Right lobe of liver (tissue), 4 donors: ENCODE results near the gene APMAP.

Source experiments
- POLR2A ChIP-seq: fragments of 450-650 bp; IDR thresholded peaks from one replicate; pipeline ENCODE4 v1.6.1; 2017; ENCODE audit warnings: antibody characterized with exemption, mild to moderate bottlenecking
- TF ChIP-seq, protein P1 (sequence below), 4 donors: fragments of 200-600 bp in 3 of 4; fragments of 450-650 bp in 1 of 4; IDR thresholded peaks; one replicate each; pipeline versions ENCODE4 v1.5.1 to v1.8.0; 2016 to 2022; ENCODE audit warnings: antibody characterized with exemption in 4 of 4, mild to moderate bottlenecking in 2 of 4
- donor health status: DM: no; HTN: no; CAD: no.
- donor health status: DM: no; HTN: no; CAD: no.
- donor health status: DM: no; HTN: yes; CAD: no.

DNA sequence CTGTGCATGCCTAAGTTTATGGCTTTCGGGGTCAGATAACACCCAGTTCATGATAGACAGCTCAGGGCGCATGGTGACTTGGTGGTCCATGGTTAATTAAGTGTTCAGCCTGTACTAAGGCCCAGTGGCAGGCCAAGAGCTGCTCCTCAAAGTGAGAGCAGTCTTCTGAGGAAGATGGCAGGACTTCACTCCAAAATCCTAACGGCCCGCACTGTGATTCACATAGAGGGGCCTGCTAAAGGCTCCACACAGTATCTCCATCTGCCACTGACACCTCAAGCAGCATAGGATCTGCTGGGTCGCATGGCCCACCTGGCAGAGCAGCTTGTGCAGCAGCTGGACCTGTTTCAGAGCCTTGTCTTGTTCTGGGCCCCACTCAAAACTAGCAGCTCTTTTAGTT is 54.1 kb downstream of the APMAP start:
- TF ChIP-seq, protein P1, sequence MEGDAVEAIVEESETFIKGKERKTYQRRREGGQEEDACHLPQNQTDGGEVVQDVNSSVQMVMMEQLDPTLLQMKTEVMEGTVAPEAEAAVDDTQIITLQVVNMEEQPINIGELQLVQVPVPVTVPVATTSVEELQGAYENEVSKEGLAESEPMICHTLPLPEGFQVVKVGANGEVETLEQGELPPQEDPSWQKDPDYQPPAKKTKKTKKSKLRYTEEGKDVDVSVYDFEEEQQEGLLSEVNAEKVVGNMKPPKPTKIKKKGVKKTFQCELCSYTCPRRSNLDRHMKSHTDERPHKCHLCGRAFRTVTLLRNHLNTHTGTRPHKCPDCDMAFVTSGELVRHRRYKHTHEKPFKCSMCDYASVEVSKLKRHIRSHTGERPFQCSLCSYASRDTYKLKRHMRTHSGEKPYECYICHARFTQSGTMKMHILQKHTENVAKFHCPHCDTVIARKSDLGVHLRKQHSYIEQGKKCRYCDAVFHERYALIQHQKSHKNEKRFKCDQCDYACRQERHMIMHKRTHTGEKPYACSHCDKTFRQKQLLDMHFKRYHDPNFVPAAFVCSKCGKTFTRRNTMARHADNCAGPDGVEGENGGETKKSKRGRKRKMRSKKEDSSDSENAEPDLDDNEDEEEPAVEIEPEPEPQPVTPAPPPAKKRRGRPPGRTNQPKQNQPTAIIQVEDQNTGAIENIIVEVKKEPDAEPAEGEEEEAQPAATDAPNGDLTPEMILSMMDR (IDR thresholded peaks at IDR 0.05): no peak
- no peak for TF ChIP-seq POLR2A
